Activated naive CD4-positive, alpha-beta T cell treated with anti-CD3 and anti-CD28 coated beads, Interleukin-2, amount 50 U/mL, for 72 hours (primary cell): ENCODE results near the gene GGN. TPM values are rescaled to one million over a fixed set of nuclear protein-coding genes. Genes with fewer than 3 reads are reported as not detected.
A peak's percentile ranks its signal among the peaks of the same experiment; 100 is the strongest.
"Not testable (repeated sequence)": the region's sequence is repeated elsewhere in the genome, so short reads cannot be mapped to it uniquely, and the experiment has no call there.

Source experiments
- ATAC-seq, 2 donors: fragments of 150-1000 bp; cut with Tn5 transposase; 2 replicates each; pipeline ENCODE4 v1.10.0; 2021; ENCODE audit warnings: mild to moderate bottlenecking in 2 of 2, moderate library complexity in 2 of 2
- DNase-seq, 2 donors: peaks; one replicate each; pipeline ENCODE4 v3.0.0; 2021 to 2022; ENCODE audit warnings: low spot score in 2 of 2
- H3K27ac Mint-ChIP-seq, 2 donors: one replicate each; pipeline ENCODE4 v1.8.0; 2022; ENCODE audit warnings: mild to moderate bottlenecking in 2 of 2, mixed read lengths in 2 of 2
- H3K36me3 Mint-ChIP-seq, 2 donors: one replicate each; pipeline ENCODE4 v1.8.0; 2022; ENCODE audit warnings: mixed read lengths in 2 of 2
- H3K9me3 Mint-ChIP-seq, 2 donors: one replicate each; pipeline ENCODE4 v1.8.0; 2022; ENCODE audit warnings: mixed read lengths in 2 of 2
- total RNA-seq, 2 donors: library from RNA; stranded (reverse); gene quantifications; one replicate each; pipeline ENCODE4 v1.2.3, GENCODE V29; 2022

GGN gene
- total RNA-seq, 2 donors from 2014 or later: 1.2 TPM; not detected in 1

GRCh38 chr19:38383184-38383583, 4.7 kb downstream of the GGN start:
- H3K36me3 Mint-ChIP-seq: peaks cover 45 to 62% of the 10 kb centered on the region in 2 donors
- H3K9me3 Mint-ChIP-seq: no peaks in the 10 kb centered on the region
- no peak for ATAC-seq
- H3K27ac Mint-ChIP-seq: no peak overlapping the region
- no peak for DNase-seq

DNA sequence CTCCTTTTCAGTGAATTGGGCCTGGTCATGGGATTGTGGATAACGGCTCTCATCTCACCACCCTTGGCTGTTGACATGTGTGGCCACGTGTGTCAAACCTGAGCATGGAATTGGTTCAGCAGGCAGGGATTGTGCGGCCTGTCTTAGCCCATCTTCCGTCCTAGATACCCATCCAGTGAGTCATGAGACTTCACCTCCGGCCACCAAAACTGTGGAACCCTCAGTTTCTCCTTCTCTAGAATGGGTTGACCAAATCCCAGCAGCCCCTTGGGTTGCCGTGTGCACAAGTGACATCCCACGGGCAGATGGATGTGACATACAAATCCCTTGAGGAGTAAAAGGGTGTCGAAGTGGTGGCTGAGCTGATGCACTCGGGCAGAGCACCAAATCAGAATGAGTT, 6.7 kb downstream of the GGN start:
- ATAC-seq (no peak), DNase-seq (no peak)
- Mint-ChIP-seq H3K36me3 (peaks cover 54 to 65% of the 10 kb centered on the region in 2 donors), H3K9me3 (no peaks in the 10 kb centered on the region), H3K27ac (no peak overlapping the region)

DNA sequence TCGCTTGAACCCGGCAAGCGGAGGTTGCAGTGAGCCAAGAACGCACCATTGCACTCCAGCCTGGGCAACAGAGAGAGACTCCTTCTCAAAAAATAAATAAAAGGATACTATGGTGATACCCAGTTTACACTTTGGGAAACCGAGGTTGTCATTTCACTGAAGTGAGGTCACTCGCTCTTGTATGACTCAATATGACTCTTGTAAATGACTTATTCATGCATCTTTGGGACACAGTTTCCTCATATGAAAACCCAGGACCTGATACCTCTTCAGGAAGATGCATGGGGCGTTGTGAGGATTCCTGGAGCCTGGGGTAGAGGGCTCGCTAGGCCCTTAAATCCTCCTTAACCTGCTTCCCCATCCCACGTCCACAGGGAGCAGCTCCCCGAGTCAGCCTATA, 9.0 kb downstream of the GGN start:
- ATAC-seq (no peak), DNase-seq (no peak)
- peak overlapping the region in 1 of 2 donors; percentile 36 for H3K27ac Mint-ChIP-seq
- H3K36me3 Mint-ChIP-seq: peaks cover 56 to 67% of the 10 kb centered on the region in 2 donors
- no peaks in the 10 kb centered on the region for H3K9me3 Mint-ChIP-seq

DNA sequence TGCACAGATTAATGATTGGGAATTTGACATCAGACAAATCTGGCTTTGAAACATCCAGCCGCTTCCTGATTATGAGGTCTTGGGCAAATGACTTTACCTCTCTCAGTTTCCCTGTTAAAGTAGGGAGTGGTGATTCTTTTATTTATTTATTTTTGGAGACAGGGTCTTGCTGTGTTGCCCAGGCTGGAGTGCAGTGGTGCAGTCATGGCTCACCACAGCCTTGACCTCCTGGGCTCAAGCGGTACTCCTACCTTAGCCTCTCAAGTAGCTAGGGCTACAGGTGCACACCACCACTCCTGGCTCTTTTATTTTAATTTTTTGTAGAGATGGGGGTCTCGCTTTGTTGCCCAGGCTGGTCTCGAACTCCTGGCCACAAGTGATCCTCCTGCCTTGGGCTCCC, 10.8 kb downstream of the GGN start:
- no peak for ATAC-seq
- no peak for DNase-seq
- Mint-ChIP-seq H3K36me3 (peaks cover 44 to 52% of the 10 kb centered on the region in 2 donors), H3K27ac (no peak overlapping the region), H3K9me3 (no peaks in the 10 kb centered on the region)

- Mint-ChIP-seq H3K9me3 (no peaks in the 10 kb centered on the region), H3K27ac (peak overlapping the region in 1 of 2 donors; percentile 81), H3K36me3 (peaks cover 41 to 47% of the 10 kb centered on the region in 2 donors)
- no peak for DNase-seq
- no peak for ATAC-seq
Observed at GRCh38 chr19:38376576-38376975, 11.3 kb downstream of the GGN start.

DNA sequence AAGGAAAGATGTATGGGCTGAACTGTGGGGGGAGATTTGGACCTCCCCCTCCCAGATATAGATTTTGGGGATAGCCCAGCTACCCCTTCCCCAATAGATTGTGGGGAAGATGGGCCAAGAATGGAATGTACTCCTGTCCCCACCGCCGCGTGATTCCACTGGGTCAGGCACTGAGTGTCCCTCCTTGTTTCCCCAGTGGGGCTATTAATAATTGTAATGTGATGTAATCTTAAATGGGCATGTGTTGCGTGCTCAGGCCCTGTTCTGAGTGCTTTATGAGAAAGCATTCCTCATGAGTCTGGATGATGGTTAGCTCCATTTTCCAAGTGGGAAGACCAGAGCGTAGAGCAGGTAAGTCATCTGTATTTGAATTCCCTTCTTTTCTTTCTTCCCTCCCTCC, 12.1 kb downstream of the GGN start:
- no peak for ATAC-seq
- peaks cover 38 to 39% of the 10 kb centered on the region in 2 donors for H3K36me3 Mint-ChIP-seq
- DNase-seq: no peak
- H3K27ac Mint-ChIP-seq: peak overlapping the region; percentile 99 to 100
- no peaks in the 10 kb centered on the region for H3K9me3 Mint-ChIP-seq

- H3K27ac Mint-ChIP-seq: peak overlapping the region; percentile 99 to 100
- peak in 1 of 2 donors; percentile 3 for ATAC-seq
- no peak for DNase-seq
- no peaks in the 10 kb centered on the region for H3K9me3 Mint-ChIP-seq
- peaks cover 33 to 34% of the 10 kb centered on the region in 2 donors for H3K36me3 Mint-ChIP-seq
Observed at GRCh38 chr19:38375098-38375493, 12.7 kb downstream of the GGN start.

GRCh38 chr19:38374332-38375097, 13.3 kb downstream of the GGN start, which contains the start of gene PSMD8:
PSMD8 (plus strand) TSS chr19:38374571; CDS start chr19:38374602, 31 bp downstream.
- Mint-ChIP-seq H3K36me3 (peaks cover 29 to 30% of the 10 kb centered on the region in 2 donors), H3K27ac (peak within 1 kb of the TSS; percentile 99 to 100), H3K9me3 (no peaks in the 10 kb centered on the region)
- ATAC-seq: peak; percentile 97 to 99
- DNase-seq: peak; percentile 98 to 99

DNA sequence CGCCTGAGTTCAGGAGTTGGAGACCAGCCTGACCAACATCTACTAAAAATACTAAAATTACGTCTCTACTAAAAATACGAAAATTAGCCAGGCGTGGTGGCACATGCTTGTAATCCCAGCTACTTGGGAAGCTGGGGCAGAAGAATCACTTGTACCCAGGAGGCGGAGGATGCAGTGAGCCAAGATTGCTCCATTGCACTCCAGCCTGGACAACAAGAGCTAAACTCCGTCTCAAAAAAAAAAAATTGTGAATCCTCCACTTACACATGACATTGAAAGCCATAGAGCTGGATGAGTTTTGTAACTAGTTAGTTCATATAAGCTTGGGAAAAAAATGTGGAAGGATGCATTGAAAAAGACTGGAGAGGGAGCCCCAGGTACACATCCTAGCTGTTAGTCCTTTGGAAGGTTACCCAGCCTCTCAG, 13.9 kb downstream of the GGN start:
- ATAC-seq: no peak
- no peaks in the 10 kb centered on the region for H3K9me3 Mint-ChIP-seq
- no peak for DNase-seq
- H3K27ac Mint-ChIP-seq: peak overlapping the region; percentile 90 to 99
- peaks cover 24 to 25% of the 10 kb centered on the region in 2 donors for H3K36me3 Mint-ChIP-seq

- DNase-seq: no peak
- no peak for ATAC-seq
- Mint-ChIP-seq H3K36me3 (peaks cover 15% of the 10 kb centered on the region in 2 donors), H3K9me3 (no peaks in the 10 kb centered on the region), H3K27ac (no peak overlapping the region)
Observed at GRCh38 chr19:38371081-38371480, 16.8 kb downstream of the GGN start.

DNA sequence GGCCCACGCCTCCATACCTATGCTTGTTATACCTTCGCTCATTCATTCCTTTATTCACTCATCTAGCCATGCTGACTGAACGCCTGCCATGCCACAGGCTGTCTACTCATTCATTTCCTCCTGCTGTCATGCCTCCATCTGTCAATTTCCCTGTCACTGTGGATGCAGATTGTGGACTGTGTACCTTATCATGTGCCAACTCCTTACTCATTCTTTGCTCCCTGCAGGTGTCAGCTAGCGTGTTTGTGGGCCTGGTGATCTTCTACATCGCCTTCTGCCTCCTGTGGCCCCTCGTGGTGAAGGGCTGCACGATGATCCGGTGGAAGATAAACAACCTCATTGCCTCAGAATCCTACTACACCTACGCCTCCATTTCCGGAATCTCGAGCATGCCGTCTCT, 17.5 kb downstream of the GGN start:
- no peak overlapping the region for H3K27ac Mint-ChIP-seq
- H3K9me3 Mint-ChIP-seq: no peaks in the 10 kb centered on the region
- no peak for DNase-seq
- ATAC-seq: no peak
- peaks cover 9% of the 10 kb centered on the region in 2 donors for H3K36me3 Mint-ChIP-seq

DNA sequence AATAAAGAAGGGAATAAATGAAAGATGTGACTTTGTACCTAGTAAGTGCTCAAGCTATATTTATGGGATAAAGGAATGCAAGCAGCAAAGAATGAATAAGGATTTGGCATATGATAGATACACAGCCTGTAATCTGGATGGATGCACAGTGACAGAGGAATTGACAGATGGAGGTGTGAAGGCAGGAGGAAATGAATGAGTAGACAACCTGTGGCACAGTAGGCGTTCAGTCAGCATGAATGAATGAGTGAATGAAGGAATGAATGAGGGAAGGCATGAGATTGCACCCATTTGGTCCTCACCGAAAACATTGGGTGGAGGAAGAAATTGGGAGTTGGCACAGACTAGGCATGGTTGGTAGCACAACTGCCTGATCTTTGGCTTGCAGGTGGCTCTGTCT, 18.2 kb downstream of the GGN start:
- ATAC-seq: no peak
- Mint-ChIP-seq H3K9me3 (no peaks in the 10 kb centered on the region), H3K36me3 (peaks cover 2% of the 10 kb centered on the region in 2 donors), H3K27ac (no peak overlapping the region)
- DNase-seq: no peak

GRCh38 chr19:38367041-38367440, 20.8 kb downstream of the GGN start:
- ATAC-seq: no peak
- DNase-seq: no peak
- Mint-ChIP-seq H3K27ac (no peak overlapping the region), H3K36me3 (no peaks in the 10 kb centered on the region), H3K9me3 (no peaks in the 10 kb centered on the region)

GRCh38 chr19:38362946-38363688, 24.7 kb downstream of the GGN start:
- not testable (repeated sequence) for H3K36me3 Mint-ChIP-seq, H3K27ac Mint-ChIP-seq, H3K9me3 Mint-ChIP-seq, ATAC-seq, DNase-seq

- Mint-ChIP-seq H3K36me3 (no peaks in the 10 kb centered on the region), H3K27ac (peak overlapping the region in 1 of 2 donors; percentile 77), H3K9me3 (no peaks in the 10 kb centered on the region)
- DNase-seq (peak; percentile 64 to 90), ATAC-seq (peak; percentile 71 to 82)
Observed at GRCh38 chr19:38362076-38362945, 25.5 kb downstream of the GGN start.

GRCh38 chr19:38361633-38362075, 26.2 kb downstream of the GGN start:
- ATAC-seq: peak; percentile 76 to 82
- DNase-seq: peak; percentile 63 to 78
- no peak overlapping the region for H3K27ac Mint-ChIP-seq
- H3K36me3 Mint-ChIP-seq: no peaks in the 10 kb centered on the region
- no peaks in the 10 kb centered on the region for H3K9me3 Mint-ChIP-seq
